Osteoblast (primary cell): ENCODE data around the gene ARHGAP29. TPM values are rescaled to one million over a fixed set of nuclear protein-coding genes. Genes with fewer than 3 reads are reported as not detected.

Experiments used
- DNase-seq: peaks from one replicate; pipeline ENCODE4 v3.0.0; 2011; ENCODE audit warnings: low spot score, mixed read lengths; ENCODE audit not compliant: insufficient read length; ENCODE audit errors: missing footprints
- H2AFZ ChIP-seq: 2 replicates; pipeline ENCODE4 v1.6.0; 2011; ENCODE audit warnings: mild to moderate bottlenecking, low read length
- H3K27ac ChIP-seq: 2 replicates; pipeline ENCODE4 v1.5.1; 2011; ENCODE audit warnings: mild to moderate bottlenecking, low read depth, low read length, moderate library complexity
- H3K27me3 ChIP-seq: 2 replicates; pipeline ENCODE4 v1.6.0; 2012; ENCODE audit warnings: mild to moderate bottlenecking, control low read depth, inconsistent platforms, low read length, moderate library complexity; ENCODE audit not compliant: insufficient read depth
- H3K36me3 ChIP-seq: 2 replicates; pipeline ENCODE4 v1.5.1; 2011; ENCODE audit warnings: mild to moderate bottlenecking, low read length, control low read depth, moderate library complexity; ENCODE audit not compliant: insufficient read depth
- H3K4me1 ChIP-seq: 2 replicates; pipeline ENCODE4 v1.5.1; 2011; ENCODE audit warnings: mild to moderate bottlenecking, low read length, control low read depth, moderate library complexity; ENCODE audit not compliant: insufficient read depth
- H3K4me2 ChIP-seq: 2 replicates; pipeline ENCODE4 v1.6.0; 2011; ENCODE audit warnings: mild to moderate bottlenecking, low read length; ENCODE audit not compliant: insufficient read depth
- H3K4me3 ChIP-seq: fragments of 200-600 bp; sonication (generic); 3 replicates; pipeline ENCODE4 v1.5.1; 2012; ENCODE audit warnings: mild to moderate bottlenecking, low read length, inconsistent platforms; ENCODE audit not compliant: insufficient read depth
- H3K79me2 ChIP-seq: 2 replicates; pipeline ENCODE4 v1.6.0; 2012; ENCODE audit warnings: mild to moderate bottlenecking, low read length, control low read depth, inconsistent platforms; ENCODE audit not compliant: insufficient read depth
- H3K9me3 ChIP-seq: 2 replicates; pipeline ENCODE4 v1.5.1; 2011; ENCODE audit warnings: low read depth, low read length, control low read depth
- H4K20me1 ChIP-seq: 2 replicates; pipeline ENCODE4 v1.6.0; 2012; ENCODE audit warnings: mild to moderate bottlenecking, low read length, control low read depth; ENCODE audit not compliant: insufficient read depth
- total RNA-seq: library from RNA; depleted of rRNA; stranded (reverse); fragments of >200 nt; gene quantifications from 2 replicates; pipeline ENCODE4 v1.2.3, GENCODE V29; 2012
- TF ChIP-seq, protein P1 (sequence below): IDR thresholded peaks from 2 replicates; pipeline ENCODE4 v1.5.1; 2011; ENCODE audit warnings: mild to moderate bottlenecking, low read depth, low read length, moderate library complexity; ENCODE audit errors: extremely low read depth

ARHGAP29 gene
- total RNA-seq, 1 donor, result 17.0 TPM

DNA sequence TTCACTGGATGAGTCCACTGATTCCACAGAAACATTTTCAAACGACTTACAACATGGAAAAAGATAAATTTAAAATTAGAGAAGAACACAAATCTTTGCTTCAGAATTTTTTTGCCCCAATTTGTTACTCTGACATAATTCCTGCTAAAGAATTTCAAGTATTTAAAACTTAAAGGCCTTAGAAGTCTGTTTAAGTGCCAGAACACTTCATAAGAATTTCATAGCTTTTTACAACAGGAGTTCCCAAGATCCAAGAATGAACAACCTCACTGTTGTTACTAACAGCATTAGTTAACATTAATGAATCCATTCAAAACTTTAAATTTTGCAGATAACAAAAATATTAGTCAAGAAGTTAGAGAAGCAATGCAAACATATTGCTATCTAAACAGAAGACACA lies 31.7 kb downstream of the ARHGAP29 start:
- H3K36me3 ChIP-seq, result peaks cover 81% of the 10 kb centered on the region
- TF ChIP-seq, protein P1, sequence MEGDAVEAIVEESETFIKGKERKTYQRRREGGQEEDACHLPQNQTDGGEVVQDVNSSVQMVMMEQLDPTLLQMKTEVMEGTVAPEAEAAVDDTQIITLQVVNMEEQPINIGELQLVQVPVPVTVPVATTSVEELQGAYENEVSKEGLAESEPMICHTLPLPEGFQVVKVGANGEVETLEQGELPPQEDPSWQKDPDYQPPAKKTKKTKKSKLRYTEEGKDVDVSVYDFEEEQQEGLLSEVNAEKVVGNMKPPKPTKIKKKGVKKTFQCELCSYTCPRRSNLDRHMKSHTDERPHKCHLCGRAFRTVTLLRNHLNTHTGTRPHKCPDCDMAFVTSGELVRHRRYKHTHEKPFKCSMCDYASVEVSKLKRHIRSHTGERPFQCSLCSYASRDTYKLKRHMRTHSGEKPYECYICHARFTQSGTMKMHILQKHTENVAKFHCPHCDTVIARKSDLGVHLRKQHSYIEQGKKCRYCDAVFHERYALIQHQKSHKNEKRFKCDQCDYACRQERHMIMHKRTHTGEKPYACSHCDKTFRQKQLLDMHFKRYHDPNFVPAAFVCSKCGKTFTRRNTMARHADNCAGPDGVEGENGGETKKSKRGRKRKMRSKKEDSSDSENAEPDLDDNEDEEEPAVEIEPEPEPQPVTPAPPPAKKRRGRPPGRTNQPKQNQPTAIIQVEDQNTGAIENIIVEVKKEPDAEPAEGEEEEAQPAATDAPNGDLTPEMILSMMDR, result no peak

DNA sequence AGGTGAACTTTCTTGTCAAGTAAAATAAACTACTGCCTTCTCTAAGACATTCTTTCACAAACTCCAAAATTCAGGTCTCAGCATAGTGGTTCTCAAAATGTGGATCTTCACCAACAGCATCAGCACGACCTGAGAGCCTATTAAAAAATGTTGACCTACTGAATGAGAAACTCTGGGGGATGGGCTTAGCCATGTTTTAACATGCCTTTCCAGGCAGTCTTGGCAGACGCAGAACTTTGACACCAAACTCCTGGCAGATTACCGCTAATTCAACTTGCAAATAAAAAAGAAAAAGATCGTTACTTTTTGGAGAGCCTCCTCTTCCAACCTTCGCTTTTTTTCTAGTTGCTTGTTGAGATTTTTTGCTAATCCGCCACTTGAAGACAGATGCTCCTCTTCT lies 35.1 kb downstream of the ARHGAP29 start:
- Histone ChIP-seq H3K27me3 (no peaks in the 10 kb centered on the region), H3K79me2 (peaks cover 50% of the 10 kb centered on the region), H3K9me3 (no peaks in the 10 kb centered on the region), H3K27ac (peak overlapping the region; percentile 10), H3K4me3 (no peak overlapping the region), H3K36me3 (peaks cover 79% of the 10 kb centered on the region), H3K4me2 (no peak overlapping the region), H3K4me1 (peaks cover 13% of the 10 kb centered on the region), H4K20me1 (no peaks in the 10 kb centered on the region), H2AFZ (no peak overlapping the region)
- TF ChIP-seq, protein P1, result no peak
- no peak for DNase-seq

More for the DNA sequence above, 31.7 kb downstream of the ARHGAP29 start:
- H3K4me1 ChIP-seq, result peaks cover 19% of the 10 kb centered on the region
- H3K4me2 ChIP-seq, result no peak overlapping the region
- no peak for DNase-seq
- peaks cover 32% of the 10 kb centered on the region for H3K79me2 ChIP-seq
- H3K27me3 ChIP-seq, result no peaks in the 10 kb centered on the region
- no peaks in the 10 kb centered on the region for H3K9me3 ChIP-seq
- no peak overlapping the region for H2AFZ ChIP-seq
- no peak overlapping the region for H3K27ac ChIP-seq
- H4K20me1 ChIP-seq, result no peaks in the 10 kb centered on the region
- H3K4me3 ChIP-seq, result no peak overlapping the region

DNA sequence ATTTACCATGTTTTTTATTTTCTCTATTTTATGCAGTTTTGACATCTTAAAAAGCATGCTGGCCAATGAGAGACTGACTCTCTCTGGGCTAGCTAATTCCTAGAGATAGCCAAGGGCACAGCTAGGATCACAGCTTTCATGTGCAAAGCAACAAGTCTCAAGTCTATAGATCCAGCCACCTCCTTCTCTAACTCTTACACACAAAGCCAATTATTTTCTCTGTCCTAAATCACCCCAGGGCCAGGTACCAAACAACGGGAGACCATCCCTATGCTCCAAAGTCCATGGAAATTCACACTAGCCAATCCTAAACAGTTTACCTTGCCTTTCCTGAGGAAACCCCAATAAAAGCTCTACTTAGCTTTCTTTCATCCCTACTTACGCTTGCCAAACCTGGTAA lies 38.0 kb downstream of the ARHGAP29 start:
- H3K27me3 ChIP-seq, result no peaks in the 10 kb centered on the region
- TF ChIP-seq, protein P1, result no peak
- peaks cover 64% of the 10 kb centered on the region for H3K36me3 ChIP-seq
- H3K4me2 ChIP-seq, result no peak overlapping the region
- peak overlapping the region; percentile 6 for H3K27ac ChIP-seq
- H3K9me3 ChIP-seq, result no peaks in the 10 kb centered on the region
- peaks cover 13% of the 10 kb centered on the region for H3K4me1 ChIP-seq
- peaks cover 71% of the 10 kb centered on the region for H3K79me2 ChIP-seq
- H3K4me3 ChIP-seq, result no peak overlapping the region
- H4K20me1 ChIP-seq, result no peaks in the 10 kb centered on the region
- no peak for DNase-seq
- no peak overlapping the region for H2AFZ ChIP-seq

DNA sequence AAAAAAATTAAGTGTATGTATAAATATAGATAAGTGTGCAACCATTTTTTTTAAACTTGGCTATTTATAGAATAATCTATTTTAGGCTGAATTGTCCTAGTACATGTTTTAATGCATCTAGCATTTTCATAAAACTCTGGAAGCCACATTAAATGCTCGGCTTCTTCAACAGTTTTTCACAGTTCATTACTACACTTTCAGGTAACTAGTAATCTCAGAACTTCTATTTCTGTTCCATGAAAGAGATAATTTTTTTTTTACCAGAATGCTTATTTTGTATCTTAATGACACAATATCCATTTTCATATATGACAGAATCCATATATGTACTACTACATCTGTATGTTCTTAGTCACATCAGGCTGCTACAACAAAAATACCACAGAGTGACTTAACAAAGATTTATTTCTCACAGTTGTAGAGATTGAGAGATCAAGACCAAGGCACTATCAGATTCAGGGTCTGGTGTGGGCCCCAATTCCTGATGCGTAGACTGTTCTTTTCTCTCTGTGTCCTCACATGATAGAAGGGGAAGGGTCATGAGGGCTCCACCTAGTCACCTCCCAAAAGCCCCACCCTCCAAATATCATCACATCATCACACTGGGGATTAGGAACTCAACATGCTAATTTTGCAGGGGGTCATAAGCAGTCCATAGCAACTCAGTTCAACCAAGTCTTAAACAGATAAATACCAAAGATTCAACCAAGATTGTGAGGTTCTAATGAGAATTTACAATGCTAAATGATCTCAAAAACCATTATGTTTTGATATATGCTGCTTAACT lies 43.1 kb downstream of the ARHGAP29 start:
- Histone ChIP-seq H3K4me2 (no peak overlapping the region), H3K79me2 (peaks cover 80% of the 10 kb centered on the region), H3K4me3 (no peak overlapping the region), H2AFZ (no peak overlapping the region), H4K20me1 (no peaks in the 10 kb centered on the region), H3K9me3 (no peaks in the 10 kb centered on the region), H3K36me3 (peaks cover 51% of the 10 kb centered on the region), H3K27ac (peak overlapping the region; percentile 8), H3K4me1 (no peaks in the 10 kb centered on the region), H3K27me3 (no peaks in the 10 kb centered on the region)
- DNase-seq, result no peak
- TF ChIP-seq, protein P1, result no peak
